Hematopoietic multipotent progenitor cell treated with erythropoietin and hydrocortisone succinate and interleukin-3 and kit ligand, for 8 days (in vitro differentiated cells): ENCODE results near the gene ANK3.

ENCODE experiments used
- DNase-seq: peaks from one replicate; pipeline ENCODE4 v3.0.0-alpha.2; 2015

The ANK3 gene

DNA sequence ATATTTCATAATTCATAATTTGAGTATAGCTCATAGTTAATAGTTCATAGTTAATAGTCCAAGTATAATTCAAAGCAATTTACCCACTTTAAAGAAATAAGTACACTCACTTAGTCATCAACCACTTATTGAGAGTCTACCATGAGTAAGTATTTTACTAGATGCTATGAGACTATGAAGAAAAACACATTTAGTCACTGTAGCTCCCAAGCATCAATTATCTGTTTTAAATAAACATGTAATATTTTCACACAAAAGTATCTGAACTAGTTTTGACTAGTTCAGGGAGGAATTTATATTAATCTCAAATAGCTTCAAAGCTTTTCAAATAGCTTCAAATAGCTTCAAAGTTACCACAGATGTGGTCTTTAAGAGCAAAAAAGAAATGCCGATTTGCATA is 119.2 kb downstream of the ANK3 start:
- no peak for DNase-seq

DNA sequence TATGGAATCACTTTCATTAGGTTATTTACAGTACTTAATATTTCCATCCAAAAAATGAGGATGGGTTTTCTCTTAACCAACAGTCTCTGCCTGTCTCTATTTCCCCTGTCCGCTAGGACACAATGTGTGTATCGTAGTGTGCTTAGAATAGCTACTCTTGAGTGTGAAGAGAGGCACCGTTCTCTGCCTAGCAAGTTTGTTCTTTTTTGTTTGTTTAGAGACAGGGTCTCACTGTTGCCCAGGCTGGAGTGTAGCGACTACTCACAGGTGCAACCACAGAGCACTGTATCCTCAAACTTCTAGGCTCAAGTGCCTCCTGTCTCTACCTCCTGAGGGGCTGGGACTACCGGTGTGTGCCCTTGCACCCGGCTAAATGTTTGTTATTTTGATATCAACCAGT is 121.9 kb downstream of the ANK3 start:
- DNase-seq, result no peak

DNA sequence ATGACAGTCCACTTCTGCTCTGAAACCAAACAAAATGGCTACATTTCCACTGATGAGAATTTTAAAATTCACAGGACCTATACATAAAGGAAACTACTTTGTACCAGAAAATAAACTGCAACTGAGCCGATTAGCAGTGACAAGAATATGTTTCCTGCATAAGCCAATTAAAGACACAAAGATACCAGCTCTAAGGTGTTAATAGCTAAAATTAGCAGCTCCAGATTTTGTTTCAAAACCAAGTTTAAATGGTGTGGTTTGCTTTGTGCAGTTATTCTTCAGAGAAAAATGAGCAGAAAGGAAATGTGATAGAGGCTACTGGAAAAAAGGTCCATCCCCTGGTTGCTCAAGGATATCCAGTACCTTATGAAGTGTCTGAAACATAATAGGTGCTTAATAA is 123.2 kb downstream of the ANK3 start:
- no peak for DNase-seq

DNA sequence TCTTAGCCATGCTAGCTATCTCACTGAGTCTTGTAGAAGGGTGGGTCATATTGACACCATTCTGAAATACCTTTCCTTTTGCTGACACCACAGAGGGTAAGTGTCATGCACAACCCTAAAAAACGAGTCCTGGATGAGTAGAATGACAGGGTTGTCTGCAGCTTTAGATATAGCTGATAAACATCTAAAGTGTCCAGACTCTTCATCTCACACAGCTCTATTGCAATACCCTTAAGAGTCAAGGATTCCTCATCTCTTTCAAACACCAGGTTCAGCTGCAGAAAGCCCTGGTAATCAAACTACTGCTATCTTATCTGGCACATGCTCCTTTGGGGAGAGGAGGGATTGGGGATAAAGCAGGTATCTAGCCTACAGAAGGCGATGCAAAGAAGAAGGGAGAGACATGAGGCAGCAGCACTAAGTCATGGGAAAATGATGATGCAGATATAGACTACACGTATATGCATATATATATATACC is 127.0 kb downstream of the ANK3 start:
- no peak for DNase-seq

DNA sequence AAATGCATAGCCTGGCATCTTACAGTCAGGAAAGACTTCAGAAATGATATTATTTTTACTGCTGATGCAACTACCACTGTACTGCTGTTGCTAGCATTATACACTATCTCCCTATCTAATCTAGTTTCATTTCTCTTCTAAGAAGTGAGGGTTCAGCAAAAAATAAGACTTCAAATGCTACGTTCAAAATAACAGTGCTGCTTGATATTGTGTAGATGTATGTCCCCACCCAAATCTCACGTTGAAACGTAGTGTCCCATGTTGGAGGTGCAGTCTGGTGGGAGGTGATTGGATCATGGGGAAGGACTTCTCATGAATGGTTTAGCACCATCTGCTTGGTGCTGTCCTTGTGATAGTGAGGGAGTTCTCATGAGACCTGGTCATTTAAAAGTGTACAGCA is 129.4 kb downstream of the ANK3 start:
- DNase-seq, result no peak

DNA sequence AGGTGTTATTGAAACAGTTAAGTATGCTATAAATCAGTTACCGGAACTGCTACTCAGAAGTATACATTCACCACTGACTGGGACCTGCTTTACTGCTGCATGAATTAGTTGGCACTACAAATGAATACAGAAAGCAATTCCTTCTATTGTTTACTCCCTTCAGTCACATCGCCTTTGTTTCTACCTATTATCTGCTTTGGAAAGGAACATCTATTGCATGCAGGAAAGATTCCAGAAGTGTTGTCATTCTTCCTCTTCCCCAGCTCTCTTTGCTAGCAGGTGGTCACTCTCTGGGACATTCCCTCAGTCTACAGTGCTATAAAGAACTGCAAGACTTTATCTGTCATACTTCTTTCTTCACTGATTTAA is 131.3 kb downstream of the ANK3 start:
- DNase-seq, result no peak

DNA sequence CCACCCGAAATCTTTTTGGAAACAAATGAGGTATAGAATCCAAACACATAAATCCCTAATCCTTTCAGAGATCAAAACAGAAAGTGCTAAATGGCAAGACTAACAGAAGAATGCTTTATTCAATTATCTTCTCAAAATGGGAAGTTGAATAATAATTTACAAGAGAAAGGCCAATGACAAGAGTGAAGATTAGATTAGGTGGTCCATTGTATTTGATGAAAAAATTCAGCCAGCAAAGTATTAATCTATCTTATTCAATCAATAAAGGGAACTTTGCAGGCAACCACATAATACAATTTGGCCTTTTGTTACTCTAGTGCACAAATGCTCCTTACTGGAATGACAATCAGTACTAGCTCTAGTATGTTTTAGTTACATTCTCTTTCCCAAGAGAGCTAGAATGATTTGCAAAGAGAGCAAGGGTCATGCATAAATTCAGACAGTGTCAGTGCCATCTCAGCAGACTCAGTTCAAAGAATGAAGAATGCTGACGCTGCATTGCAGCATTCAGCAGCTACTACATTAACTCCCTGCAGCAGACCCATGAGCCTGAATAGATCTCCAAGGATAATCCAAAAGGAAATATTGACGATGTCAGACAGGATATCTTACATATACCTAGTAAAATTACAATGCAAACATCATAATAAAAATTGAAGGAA is 131.8 kb downstream of the ANK3 start:
- DNase-seq, result no peak

DNA sequence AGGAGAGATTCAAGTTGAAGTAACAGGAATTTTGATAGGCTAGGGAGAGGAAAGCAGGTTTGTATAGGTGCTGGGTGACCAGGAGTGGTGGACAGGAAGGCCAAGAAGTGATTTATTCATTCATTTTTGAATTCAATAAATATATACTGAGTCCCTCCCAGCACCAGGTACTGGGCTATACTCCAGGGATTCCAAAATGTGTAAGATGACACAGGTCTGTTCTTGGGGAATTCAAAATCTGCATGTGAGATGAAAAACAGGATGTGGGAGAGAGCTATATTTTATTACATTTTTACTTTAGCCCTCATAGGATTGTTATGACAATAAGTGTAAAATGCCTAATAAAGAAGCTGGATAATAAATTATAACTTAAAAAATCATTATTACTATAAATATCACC is 134.9 kb downstream of the ANK3 start:
- no peak for DNase-seq

DNA sequence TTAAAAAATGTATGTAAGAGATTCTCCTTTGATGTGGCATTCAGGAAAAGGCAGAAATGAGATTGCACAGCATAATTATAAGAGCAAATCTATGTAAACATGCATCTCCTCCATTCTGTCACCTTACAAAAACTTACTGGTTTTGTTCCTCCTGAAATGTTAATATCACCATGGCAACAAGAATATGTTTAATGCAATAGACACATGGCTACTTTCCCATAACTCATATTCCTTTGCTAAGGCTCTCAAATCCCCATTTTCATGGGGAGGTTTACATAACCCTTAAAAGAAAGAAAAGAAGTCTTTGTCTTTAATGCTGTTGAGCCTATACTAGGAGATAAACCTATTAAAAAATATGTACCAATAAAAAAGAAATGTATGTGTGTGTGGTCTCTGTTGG is 136.2 kb downstream of the ANK3 start:
- no peak for DNase-seq

DNA sequence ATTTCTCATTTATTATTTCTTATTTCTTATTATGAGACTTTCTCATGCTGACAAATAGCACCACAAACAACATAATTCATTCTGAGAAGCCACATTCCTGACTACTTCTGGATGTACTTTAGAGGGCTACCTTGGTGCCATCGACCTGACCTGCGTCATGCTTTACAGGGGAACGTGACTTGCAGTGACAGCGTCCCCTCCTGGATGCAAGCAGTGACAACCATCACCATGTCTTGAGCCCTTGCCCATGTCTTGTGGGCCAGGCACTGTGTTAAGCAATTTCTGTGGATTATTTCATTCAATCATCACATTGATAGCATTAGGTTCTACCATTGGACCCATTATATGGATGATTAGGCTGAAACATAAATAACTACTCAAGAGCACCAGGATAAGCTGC is 137.0 kb downstream of the ANK3 start:
- DNase-seq, result no peak

DNA sequence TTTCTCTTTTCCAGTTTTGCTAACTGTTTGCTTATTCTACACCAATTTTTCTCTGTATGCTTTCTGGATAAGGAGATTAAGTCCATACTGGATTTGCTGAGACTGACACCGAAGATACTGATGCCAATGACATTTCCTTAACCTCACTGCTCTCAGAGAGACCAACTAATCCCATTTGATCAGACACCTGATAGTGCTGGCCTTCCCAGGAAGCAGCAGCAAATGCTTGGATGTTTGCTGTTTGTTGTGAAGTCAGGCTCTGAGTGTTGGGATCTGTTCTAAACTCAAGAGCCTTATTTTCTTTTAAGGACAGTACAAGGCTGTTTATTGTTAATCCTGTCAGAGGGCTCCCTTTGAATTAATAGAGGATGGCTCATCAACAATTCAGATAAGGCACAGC is 143.3 kb downstream of the ANK3 start:
- no peak for DNase-seq

DNA sequence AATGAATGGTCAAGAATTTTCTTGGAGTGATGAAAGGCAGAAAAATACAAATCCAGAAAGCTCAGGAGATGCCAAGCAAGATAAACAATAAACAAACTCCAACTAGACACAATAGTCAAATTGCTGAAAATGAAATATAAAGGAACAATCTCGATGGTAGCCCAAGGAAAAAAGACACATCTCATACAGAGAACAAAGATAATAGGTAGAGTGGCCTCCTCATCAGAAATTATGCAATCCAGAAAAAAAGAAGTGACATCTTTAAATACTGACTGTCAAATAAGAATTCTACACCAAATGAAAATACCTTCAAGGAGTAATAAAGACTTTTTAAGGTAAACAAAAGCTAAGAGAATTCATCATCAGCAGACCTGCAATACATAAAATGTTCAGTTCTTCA is 150.4 kb downstream of the ANK3 start:
- no peak for DNase-seq

DNA sequence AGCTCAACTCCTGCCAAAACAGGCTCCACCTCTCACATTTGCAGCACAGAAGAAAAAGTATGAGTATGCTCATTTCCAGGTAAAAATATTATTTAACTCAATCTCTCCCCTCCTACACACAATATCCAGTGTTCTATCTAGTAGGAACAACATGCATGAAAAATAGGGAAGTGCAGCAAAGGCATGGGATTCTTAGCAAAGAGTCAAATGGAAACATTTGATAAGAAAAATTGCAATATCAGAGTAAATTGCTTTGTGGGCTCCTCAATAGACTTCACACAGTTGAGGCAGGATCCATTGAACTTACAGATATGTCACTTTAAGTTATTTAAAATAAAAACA is 150.9 kb downstream of the ANK3 start:
- no peak for DNase-seq

DNA sequence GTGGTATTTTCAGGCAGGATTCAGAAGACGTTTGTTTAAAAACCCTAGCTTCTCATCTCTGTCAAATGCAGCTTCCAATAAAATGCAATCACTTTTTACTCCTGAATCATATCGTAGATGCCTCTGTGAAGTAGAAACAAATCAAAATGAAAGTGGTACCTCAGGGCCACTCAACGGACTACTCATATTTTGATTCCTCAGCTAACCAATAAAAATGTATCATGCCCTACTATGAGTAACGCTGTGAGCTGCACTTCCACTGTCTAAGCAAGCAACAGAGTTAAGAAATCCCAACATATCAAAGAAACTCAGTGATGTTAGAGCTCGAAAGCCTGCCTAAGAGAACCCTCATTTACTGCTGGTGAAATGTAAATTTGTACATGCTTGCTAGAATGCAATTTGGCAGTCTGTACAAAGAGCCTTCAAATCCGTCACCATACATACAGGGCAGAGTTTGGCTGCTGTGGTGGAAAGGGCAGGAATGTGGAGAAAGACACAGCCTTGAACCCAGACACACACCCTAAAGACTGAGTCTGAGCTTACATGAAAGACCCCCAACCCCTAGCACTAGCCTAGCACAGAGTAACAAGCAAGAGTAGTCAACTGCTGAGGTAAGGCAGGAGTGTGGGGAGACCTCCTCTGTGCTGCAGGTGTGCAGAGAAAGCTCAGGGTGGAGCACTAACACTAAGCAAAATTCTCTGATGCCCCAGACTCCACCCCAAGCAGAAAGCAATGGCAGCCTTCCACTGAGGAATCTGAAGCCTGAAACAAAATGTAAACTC is 151.5 kb downstream of the ANK3 start:
- DNase-seq, result no peak

DNA sequence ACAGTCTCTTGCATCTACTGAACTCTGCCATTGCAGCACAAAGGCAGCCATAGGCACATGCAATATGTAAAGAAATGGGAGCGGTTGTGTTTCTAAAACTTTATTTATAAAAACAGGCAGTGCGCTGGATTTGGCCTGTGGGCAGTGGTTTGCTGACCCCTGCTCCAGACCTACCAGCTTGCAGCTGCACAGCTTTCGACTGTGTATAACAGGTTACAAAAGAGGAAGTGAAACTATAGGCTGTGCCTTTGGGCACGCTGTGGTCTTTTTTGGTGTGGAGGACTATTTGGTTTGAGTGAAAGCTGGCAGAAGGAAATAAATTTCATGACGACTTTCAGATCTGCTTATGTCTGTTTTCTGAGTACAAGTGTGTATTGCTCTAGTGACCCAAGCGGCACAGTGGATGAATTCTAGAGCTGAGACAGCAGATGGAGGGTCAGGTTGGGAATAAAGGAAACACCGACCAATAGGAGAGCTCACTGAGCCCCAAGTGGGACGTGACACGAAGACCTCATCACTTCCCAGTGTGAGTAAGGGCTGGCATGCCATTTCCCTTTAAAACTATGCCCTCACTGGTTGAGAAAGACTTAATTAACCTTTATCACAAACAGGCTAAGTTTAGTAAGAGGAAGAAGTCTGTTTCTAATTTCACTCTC is 152.7 kb downstream of the ANK3 start:
- peak; percentile 20 for DNase-seq

DNA sequence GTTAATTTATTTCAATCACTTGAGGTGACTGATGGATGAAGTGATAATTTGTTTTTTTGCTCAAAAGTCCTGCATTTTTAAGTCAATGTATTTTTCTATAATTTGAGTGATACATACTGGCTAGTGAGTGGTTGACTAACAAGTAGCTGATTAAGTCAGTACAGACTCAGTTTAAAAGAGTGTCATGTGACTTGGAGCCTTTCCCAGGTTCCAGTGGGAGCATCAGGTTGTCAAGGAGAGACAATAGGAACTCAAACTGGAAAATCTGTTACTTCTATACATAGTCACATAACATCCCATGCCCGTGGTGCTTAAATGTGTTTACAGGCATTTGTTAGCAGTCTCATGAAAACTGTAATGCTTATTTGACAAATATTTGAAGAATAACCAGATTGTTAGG is 154.7 kb downstream of the ANK3 start:
- no peak for DNase-seq

DNA sequence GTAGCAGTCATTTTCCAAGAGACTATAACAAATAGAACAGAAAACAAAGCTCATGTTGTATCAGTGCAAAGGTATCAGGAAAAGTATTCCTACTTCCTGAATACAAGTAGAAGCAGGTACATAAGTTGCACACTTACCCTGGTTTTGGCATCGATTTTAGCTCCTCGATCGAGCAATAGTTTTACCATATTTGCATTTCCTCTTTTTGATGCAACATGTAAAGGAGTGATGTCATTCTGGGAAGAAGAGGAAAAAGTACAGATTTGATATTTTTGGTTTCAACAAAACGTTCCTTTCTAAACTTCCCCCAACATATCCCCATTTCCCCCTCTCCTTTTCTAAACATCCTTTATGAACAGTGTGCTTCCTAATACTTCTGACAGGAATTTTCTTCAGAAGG is 155.1 kb downstream of the ANK3 start:
- DNase-seq, result no peak

DNA sequence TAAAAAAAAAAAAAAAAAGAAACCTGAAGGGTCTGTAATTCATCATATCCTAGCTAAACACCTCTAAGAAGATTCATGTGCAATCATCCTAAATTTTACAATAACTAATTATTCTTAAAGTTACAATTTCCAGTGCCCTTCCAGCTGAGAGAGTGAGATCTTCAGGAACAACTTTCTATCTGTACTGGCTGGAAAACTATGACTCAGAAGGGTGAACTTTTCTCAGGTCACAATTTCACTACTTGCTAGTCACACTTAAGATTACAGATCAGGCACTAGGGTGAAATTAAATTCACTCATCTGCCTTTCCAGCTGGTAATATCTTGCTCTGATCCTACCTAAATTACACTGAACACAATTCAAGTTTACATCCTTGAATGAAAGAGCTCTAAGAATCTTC is 158.8 kb downstream of the ANK3 start:
- no peak for DNase-seq

DNA sequence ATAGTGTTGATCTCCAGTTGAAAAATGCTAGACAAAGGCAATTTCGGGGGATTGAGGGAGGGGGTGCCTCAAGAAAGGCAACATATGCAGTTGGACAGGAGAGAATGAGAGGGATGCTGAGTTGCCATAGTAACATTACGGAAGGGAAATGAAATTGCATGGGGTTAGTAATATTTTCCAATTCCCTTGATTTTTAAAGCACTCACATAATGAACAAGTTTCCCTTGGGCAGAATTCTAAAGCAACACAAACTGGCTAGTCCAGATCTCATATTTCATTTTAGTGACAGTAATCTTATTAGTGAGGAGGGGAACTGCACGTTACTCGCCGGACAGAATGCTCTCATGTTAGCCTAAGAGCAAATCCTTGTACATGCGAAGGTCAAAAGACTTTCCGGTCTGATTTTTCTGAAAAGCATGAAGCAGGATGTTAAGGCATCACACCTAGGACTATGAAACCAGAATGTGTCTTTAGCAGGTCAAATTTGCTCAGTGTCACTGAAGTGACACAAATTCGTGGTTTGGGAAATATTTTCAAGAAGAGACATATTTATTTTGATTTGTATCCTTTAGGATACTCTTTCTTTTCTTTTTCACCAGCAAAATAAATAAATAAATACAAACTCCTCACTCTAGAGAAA is 165.5 kb downstream of the ANK3 start:
- no peak for DNase-seq

DNA sequence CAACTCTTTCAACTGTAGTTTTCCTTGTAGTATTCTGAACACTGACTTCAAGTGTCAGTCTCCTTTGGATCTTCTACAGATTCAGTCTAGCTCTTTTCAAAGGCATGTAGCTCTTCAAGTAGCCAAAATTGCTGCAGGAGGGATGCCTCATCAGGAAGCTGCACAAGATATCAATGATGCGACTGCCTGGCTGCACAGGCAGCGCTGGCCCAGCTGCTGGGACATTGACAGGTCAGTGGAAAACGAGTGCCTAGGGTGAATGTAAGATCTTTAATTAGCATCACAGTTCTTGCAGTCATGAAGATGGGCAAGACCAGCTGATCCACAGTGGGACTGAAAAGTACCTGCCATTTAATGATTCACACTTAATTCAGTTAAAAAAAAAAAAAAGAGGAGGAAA is 167.6 kb downstream of the ANK3 start:
- DNase-seq, result no peak

DNA sequence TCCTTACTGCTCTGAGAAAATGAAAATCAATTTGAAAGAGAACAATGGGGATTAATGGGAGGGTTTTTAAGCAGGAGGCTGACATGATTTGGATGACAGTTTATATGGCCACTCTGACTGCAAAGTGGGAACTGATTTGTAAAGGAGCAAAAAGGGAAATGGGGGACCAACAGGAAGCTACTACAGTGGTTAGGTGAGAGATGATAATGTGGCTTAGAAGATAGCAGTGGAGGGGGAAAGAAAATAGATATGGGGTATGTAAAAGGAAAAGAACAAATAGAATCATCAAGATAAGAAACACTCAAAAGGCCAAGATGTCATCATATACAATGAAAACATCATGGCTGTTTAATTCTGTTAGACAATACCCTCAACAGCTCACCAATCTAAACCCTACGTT is 177.5 kb downstream of the ANK3 start:
- no peak for DNase-seq

DNA sequence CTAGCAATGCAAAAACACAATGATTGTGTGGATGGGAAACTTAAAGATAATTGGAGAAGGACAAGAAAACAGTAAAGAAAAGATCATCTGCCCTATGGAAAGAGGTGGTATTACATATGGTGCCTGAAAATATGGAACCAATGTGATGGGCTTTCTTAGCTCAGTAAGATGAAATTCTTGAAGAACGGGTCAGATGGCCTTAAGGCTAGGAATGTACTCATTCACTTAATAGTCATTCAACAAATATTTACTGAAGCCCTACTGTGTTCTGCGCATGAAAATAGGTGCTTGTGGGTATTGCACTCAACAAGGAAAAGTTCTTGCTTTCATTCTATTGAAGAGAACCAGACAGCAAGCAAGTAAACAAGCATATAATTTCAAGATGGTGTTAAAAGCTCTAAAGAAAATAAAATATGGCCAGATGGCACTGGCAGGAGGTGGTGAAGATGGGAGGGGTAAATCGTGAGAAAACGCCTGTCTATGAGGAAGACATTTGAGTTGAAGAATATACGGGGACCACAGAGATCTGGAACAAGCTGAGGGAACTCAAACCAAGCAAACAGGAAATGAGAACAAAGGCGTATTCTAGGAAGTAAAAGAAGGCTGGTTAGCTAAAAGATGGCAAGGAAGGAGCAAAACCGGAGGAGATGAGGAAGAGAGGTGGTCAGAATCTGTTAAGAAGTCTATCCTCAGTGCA is 179.7 kb downstream of the ANK3 start:
- DNase-seq, result no peak

DNA sequence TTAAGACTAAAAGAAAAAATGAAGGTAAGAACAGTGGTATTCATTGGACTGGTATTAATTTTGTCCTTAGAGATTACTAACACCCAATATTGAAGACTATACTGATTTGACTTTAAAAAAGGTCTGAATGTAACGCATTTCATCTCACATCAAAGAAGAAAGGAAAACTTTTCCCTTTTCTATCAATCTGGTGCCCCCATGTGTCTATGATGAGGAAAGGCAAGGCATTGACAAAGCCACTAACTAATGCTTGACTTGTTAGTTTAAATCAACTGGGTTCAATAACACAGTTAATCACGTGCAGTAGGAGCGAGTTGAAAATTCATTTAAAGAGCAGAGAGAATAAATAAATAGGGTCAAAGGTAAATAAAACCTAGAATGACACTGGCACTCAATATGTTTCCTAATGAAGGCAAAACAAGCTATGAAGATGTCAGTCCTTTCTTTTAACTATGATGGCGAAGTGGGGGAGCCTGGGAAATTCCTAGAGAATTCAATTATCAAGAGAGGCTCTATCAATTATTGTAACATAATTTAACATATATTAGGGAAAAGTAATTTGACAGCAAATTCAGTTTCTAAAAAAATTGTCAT is 180.9 kb downstream of the ANK3 start:
- DNase-seq, result peak; percentile 49
